ENCODE measurements around the gene ASIC1. TPM values are rescaled to one million over a fixed set of nuclear protein-coding genes. Genes with fewer than 3 reads are reported as not detected.

The ASIC1 gene
- total RNA-seq, 2 experiments from 2014 or later: 1.5 to 2.8 TPM

DNA sequence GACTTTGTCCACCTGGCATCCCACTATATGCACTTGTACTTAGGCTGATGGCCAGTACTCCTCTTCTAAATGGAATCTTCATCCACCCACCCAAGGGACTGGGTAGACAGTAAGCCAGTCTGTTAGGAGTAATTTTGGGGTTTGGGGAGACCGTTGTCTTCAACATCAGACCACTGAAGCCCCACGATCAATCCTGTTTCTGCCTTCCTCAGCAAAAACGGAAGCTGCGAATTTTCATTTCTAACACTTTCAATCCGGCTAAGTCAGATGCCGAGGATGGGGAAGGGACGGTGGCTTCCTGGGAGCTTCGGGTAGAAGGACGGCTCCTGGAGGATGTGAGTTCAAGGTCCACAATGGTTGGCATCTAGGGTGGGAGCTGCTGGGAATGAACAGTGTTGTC lies 29.8 kb downstream of the ASIC1 start:
- Histone ChIP-seq H3K4me1 (ENCODE audit: insufficient read depth, low read length) (peaks cover 21% of the 10 kb centered on the region), H3K36me3 (ENCODE audit: insufficient read depth, low read length) (peaks cover 53% of the 10 kb centered on the region), H3K4me3 (ENCODE audit: low read length) (no peak overlapping the region), H3K27me3 (ENCODE audit: control insufficient read depth in 1 of 2, insufficient read depth in 2 of 2, low read length in 2 of 2) (no peaks in the 10 kb centered on the region), H3K9me3 (ENCODE audit: control insufficient read depth in 1 of 2, insufficient read depth in 1 of 2, low read length in 2 of 2) (no peaks in the 10 kb centered on the region), H3K27ac (ENCODE audit: low read depth in 1 of 2, low read length in 2 of 2) (no peak overlapping the region)
- intact Hi-C loops (cut with DNase I, micrococcal nuclease): loop anchor here in 1 of 2 experiments (10.0 kb wide), 2 partner anchors 198 to 678 kb away; partner anchors contain the start of genes ATF1 and LIMA1
- H3K36me3 Mint-ChIP-seq (ENCODE audit: low read depth): peaks cover 65% of the 10 kb centered on the region
- ChIA-PET POLR2A (interaction anchor here (4.6 kb wide), 1 partner anchor 24 kb away, joined by 127 read pairs; the partner anchor contains the start of gene COX14), CTCF (interaction anchor here (4.1 kb wide), 1 partner anchor 25 kb away, joined by 37 read pairs; the partner anchor contains the start of gene COX14)
- H3K9me3 Mint-ChIP-seq: no peaks in the 10 kb centered on the region
- no peak for DNase-seq
- ATAC-seq (ENCODE audit: poor library complexity): no peak
- H3K4me3 Mint-ChIP-seq: peak overlapping the region; percentile 96
- no peak for TF ChIP-seq CTCF (IDR thresholded peaks at IDR 0.05)
- no peaks in the 10 kb centered on the region for H3K27me3 Mint-ChIP-seq
- peak overlapping the region; percentile 99 for H3K27ac Mint-ChIP-seq
- peaks cover 43% of the 10 kb centered on the region for H3K4me1 Mint-ChIP-seq (ENCODE audit: low read depth)

- Mint-ChIP-seq H3K4me3 (peak overlapping the region; percentile 70), H3K27ac (peak overlapping the region; percentile 17), H3K27me3 (no peaks in the 10 kb centered on the region), H3K4me1 (ENCODE audit: low read depth) (peaks cover 43% of the 10 kb centered on the region), H3K36me3 (ENCODE audit: low read depth) (peaks cover 67% of the 10 kb centered on the region), H3K9me3 (no peaks in the 10 kb centered on the region)
- intact Hi-C loops (cut with DNase I, micrococcal nuclease): loop anchor here in 1 of 2 experiments (10.0 kb wide), 2 partner anchors 197 to 677 kb away; partner anchors contain the start of genes ATF1 and LIMA1
- ChIA-PET CTCF (interaction anchor here (4.1 kb wide), 1 partner anchor 24 kb away, joined by 37 read pairs; the partner anchor contains the start of gene COX14), POLR2A (interaction anchor here (4.6 kb wide), 1 partner anchor 23 kb away, joined by 127 read pairs; the partner anchor contains the start of gene COX14)
- no peaks in the 10 kb centered on the region for H3K27me3 ChIP-seq (ENCODE audit: control insufficient read depth in 1 of 2, insufficient read depth in 2 of 2, low read length in 2 of 2)
- peaks cover 21% of the 10 kb centered on the region for H3K4me1 ChIP-seq (ENCODE audit: insufficient read depth, low read length)
- no peaks in the 10 kb centered on the region for H3K9me3 ChIP-seq (ENCODE audit: control insufficient read depth in 1 of 2, insufficient read depth in 1 of 2, low read length in 2 of 2)
- H3K27ac ChIP-seq (ENCODE audit: low read depth in 1 of 2, low read length in 2 of 2): no peak overlapping the region
- TF ChIP-seq CTCF (IDR thresholded peaks at IDR 0.05): no peak
- no peak for ATAC-seq (ENCODE audit: poor library complexity)
- DNase-seq: no peak
- peaks cover 58% of the 10 kb centered on the region for H3K36me3 ChIP-seq (ENCODE audit: insufficient read depth, low read length)
- H3K4me3 ChIP-seq (ENCODE audit: low read length): no peak overlapping the region
Observed at GRCh38 chr12:50087995-50088394, 30.6 kb downstream of the ASIC1 start.

GRCh38 chr12:50088577-50089335 lies 31.4 kb downstream of the ASIC1 start:
- ATAC-seq (ENCODE audit: poor library complexity) (peak; percentile 37), DNase-seq (peak in 13 of 14 experiments; percentile 25 to 78 (median 43))
- Histone ChIP-seq H3K4me1 (ENCODE audit: insufficient read depth, low read length) (peaks cover 21% of the 10 kb centered on the region), H3K9me3 (ENCODE audit: control insufficient read depth in 1 of 2, insufficient read depth in 1 of 2, low read length in 2 of 2) (no peaks in the 10 kb centered on the region), H3K27ac (ENCODE audit: low read depth in 1 of 2, low read length in 2 of 2) (no peak overlapping the region), H3K27me3 (ENCODE audit: control insufficient read depth in 1 of 2, insufficient read depth in 2 of 2, low read length in 2 of 2) (no peaks in the 10 kb centered on the region), H3K36me3 (ENCODE audit: insufficient read depth, low read length) (peaks cover 66% of the 10 kb centered on the region), H3K4me3 (ENCODE audit: low read length) (no peak overlapping the region)
- CTCF ChIA-PET: interaction anchor here (4.1 kb wide), 1 partner anchor 23 kb away, joined by 37 read pairs; the partner anchor contains the start of gene COX14
- Mint-ChIP-seq H3K4me1 (ENCODE audit: low read depth) (peaks cover 39% of the 10 kb centered on the region), H3K36me3 (ENCODE audit: low read depth) (peaks cover 74% of the 10 kb centered on the region), H3K9me3 (no peaks in the 10 kb centered on the region), H3K4me3 (peak overlapping the region; percentile 61), H3K27ac (peak overlapping the region; percentile 35), H3K27me3 (no peaks in the 10 kb centered on the region)
- POLR2A ChIA-PET: interaction anchor here (2.2 to 4.6 kb wide), 2 partner anchors 22 to 23 kb away, joined by 17 to 127 read pairs; partner anchors contain the start of gene COX14
- intact Hi-C loops (cut with DNase I, micrococcal nuclease): loop anchor here in 1 of 2 experiments (1.0 to 10.0 kb wide), 3 partner anchors 87 to 676 kb away; partner anchors contain the start of genes ATF1 and LIMA1
- TF ChIP-seq CTCF (IDR thresholded peaks at IDR 0.05): peak; percentile 91
